Trophoblast cell (in vitro differentiated cells and primary cell): ENCODE measurements around the gene OXT.

ENCODE experiments used
- DNase-seq, 2 donors: peaks; one replicate each; pipeline ENCODE4 v3.0.0-alpha.2; 2016
- H2AFZ ChIP-seq: 2 replicates; pipeline ENCODE4 v1.6.1; 2013; ENCODE audit warnings: low read length, moderate library complexity, mild to moderate bottlenecking; ENCODE audit not compliant: insufficient read depth, poor library complexity
- H2AK5ac ChIP-seq: 2 replicates; pipeline ENCODE4 v1.6.1; 2013; ENCODE audit warnings: mild to moderate bottlenecking, low read length
- H2BK120ac ChIP-seq: 2 replicates; pipeline ENCODE4 v1.6.1; 2013; ENCODE audit warnings: low read length, mild to moderate bottlenecking, moderate library complexity; ENCODE audit not compliant: insufficient read depth, poor library complexity
- H2BK12ac ChIP-seq: 2 replicates; pipeline ENCODE4 v1.6.1; 2013; ENCODE audit warnings: mild to moderate bottlenecking, low read length, moderate library complexity
- H2BK5ac ChIP-seq: 2 replicates; pipeline ENCODE4 v1.6.1; 2013; ENCODE audit warnings: low read length, low read depth, moderate library complexity, mild to moderate bottlenecking; ENCODE audit not compliant: poor library complexity
- H3K14ac ChIP-seq: 2 replicates; pipeline ENCODE4 v1.6.1; 2013; ENCODE audit warnings: mild to moderate bottlenecking, low read length
- H3K18ac ChIP-seq: 2 replicates; pipeline ENCODE4 v1.6.1; 2013; ENCODE audit warnings: mild to moderate bottlenecking, low read length
- H3K23ac ChIP-seq: 2 replicates; pipeline ENCODE4 v1.6.1; 2013; ENCODE audit warnings: low read length
- H3K27ac ChIP-seq: 2 replicates; pipeline ENCODE4 v1.5.1; 2013; ENCODE audit warnings: low read depth, mild to moderate bottlenecking, inconsistent platforms, low read length, moderate library complexity
- H3K27me3 ChIP-seq: 2 replicates; pipeline ENCODE4 v1.6.1; 2013; ENCODE audit warnings: inconsistent platforms, mild to moderate bottlenecking, low read length, moderate library complexity; ENCODE audit not compliant: insufficient read depth
- H3K36me3 ChIP-seq, 2 experiments: 1 replicate in 1 of 2; 2 replicates in 1 of 2; pipeline ENCODE4 v1.6.1; 2013; ENCODE audit warnings: low read length in 2 of 2, mild to moderate bottlenecking in 2 of 2, moderate library complexity in 1 of 2; ENCODE audit not compliant: insufficient read depth in 2 of 2, control insufficient read depth in 1 of 2
- H3K4ac ChIP-seq: 2 replicates; pipeline ENCODE4 v1.6.1; 2013; ENCODE audit warnings: low read depth, mild to moderate bottlenecking, low read length, moderate library complexity
- H3K4me1 ChIP-seq, 2 experiments: 1 replicate in 1 of 2; 2 replicates in 1 of 2; pipeline ENCODE4 v1.6.1; 2013; ENCODE audit warnings: low read length in 2 of 2, mild to moderate bottlenecking in 2 of 2, moderate library complexity in 1 of 2; ENCODE audit not compliant: insufficient read depth in 2 of 2, control insufficient read depth in 1 of 2
- H3K4me2 ChIP-seq: 2 replicates; pipeline ENCODE4 v1.6.1; 2013; ENCODE audit warnings: inconsistent platforms, mild to moderate bottlenecking, low read length, moderate library complexity
- H3K4me3 ChIP-seq: 2 replicates; pipeline ENCODE4 v1.5.1; 2013; ENCODE audit warnings: mild to moderate bottlenecking, low read depth, low read length, inconsistent platforms
- H3K79me1 ChIP-seq: one replicate; pipeline ENCODE4 v1.6.1; 2013; ENCODE audit warnings: low read length
- H3K79me2 ChIP-seq: 2 replicates; pipeline ENCODE4 v1.6.1; 2013; ENCODE audit warnings: low read length, mild to moderate bottlenecking; ENCODE audit not compliant: control insufficient read depth, insufficient read depth, poor library complexity
- H3K9ac ChIP-seq: 2 replicates; pipeline ENCODE4 v1.6.1; 2013; ENCODE audit warnings: mild to moderate bottlenecking, low read length
- H3K9me3 ChIP-seq: 2 replicates; pipeline ENCODE4 v1.6.1; 2013; ENCODE audit warnings: low read depth, mild to moderate bottlenecking, control low read depth, inconsistent platforms, low read length; ENCODE audit not compliant: insufficient read depth
- H4K12ac ChIP-seq: 2 replicates; pipeline ENCODE4 v1.6.1; 2013; ENCODE audit warnings: low read depth, mild to moderate bottlenecking, low read length, moderate library complexity
- H4K8ac ChIP-seq: 2 replicates; pipeline ENCODE4 v1.6.1; 2013; ENCODE audit warnings: low read depth, mild to moderate bottlenecking, low read length, moderate library complexity
- H4K91ac ChIP-seq: one replicate; pipeline ENCODE4 v1.6.1; 2013; ENCODE audit warnings: low read depth, mild to moderate bottlenecking, low read length, moderate library complexity
- WGBS: extraction: QIAGEN DNeasy Blood & Tissue Kit; methylation state at CpG from one replicate; pipeline ENCODE4 v1.1.7; 2013; ENCODE audit warnings: missing lambda C conversion rate; ENCODE audit not compliant: insufficient read length, insufficient coverage; ENCODE audit errors: extremely low coverage; 5-methylcytosine and 5-hydroxymethylcytosine counted together

Gene OXT

DNA sequence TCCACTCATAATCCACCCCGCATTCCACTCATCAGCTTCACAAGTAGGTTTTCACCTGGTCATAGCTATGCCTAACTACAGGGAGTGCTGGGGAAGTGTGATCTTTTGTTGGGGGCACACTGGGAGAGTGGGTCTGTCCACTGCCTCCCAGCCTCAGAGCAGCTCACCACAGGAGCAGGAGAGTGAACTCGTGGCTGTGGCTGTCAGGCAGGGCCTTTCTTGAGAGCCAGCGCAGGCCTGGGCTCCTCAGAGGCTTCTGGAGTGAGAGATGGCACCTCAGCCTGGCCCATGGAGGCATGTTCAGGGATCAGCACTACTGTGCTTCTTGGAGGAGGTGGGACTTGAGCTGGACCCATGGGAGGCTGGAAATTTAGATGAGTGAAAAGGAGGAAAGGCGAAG lies 32.0 kb upstream of the OXT start:
- WGBS, result no CpG with 5 or more reads among the region's 4 CpGs

DNA sequence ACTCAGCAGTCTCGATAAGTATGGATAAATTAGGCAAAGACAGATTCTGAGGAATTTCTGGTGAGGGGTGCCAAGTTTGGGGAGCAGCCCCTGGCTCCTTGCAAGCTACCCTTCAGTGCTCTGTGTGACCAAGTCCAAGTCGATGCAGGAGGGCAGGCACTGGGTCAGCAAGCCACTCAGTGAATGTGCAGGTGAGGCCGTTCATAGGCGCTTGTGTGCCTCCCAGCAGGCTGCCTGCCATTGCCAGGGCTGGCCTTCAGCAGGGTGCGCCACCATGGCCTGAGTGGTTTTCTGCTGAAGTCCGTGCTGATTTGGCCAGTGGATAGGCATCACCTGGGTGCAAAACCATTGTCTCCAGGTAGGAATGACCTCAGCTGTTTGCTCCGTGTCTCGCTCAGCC lies 31.3 kb upstream of the OXT start:
- Histone ChIP-seq H3K9me3 (peaks cover 2% of the 10 kb centered on the region), H2BK5ac (no peak overlapping the region), H3K23ac (no peak overlapping the region), H3K79me2 (no peaks in the 10 kb centered on the region), H3K9ac (no peak overlapping the region), H3K79me1 (no peaks in the 10 kb centered on the region), H4K12ac (no peak overlapping the region), H3K14ac (no peak overlapping the region), H3K18ac (no peak overlapping the region), H3K4ac (no peak overlapping the region), H2AK5ac (no peak overlapping the region), H4K8ac (no peak overlapping the region), H2AFZ (no peak overlapping the region), H3K4me3 (no peak overlapping the region), H2BK120ac (no peak overlapping the region), H3K27me3 (no peaks in the 10 kb centered on the region), H3K4me2 (no peak overlapping the region), H3K27ac (no peak overlapping the region), H4K91ac (no peak overlapping the region), H3K36me3 (peaks cover 29 to 45% of the 10 kb centered on the region in 2 experiments), H3K4me1 (peaks cover 0 to under 1% of the 10 kb centered on the region in 2 experiments), H2BK12ac (no peak overlapping the region)
- no CpG with 5 or more reads among the region's 8 CpGs for WGBS
- no peak for DNase-seq

More for the DNA sequence above, 32.0 kb upstream of the OXT start:
- Histone ChIP-seq H3K18ac (no peak overlapping the region), H3K27ac (no peak overlapping the region), H3K4me1 (no peaks in the 10 kb centered on the region), H3K14ac (no peak overlapping the region), H3K27me3 (no peaks in the 10 kb centered on the region), H3K23ac (no peak overlapping the region), H3K4ac (no peak overlapping the region), H4K12ac (no peak overlapping the region), H3K4me2 (no peak overlapping the region), H2AFZ (no peak overlapping the region), H2BK12ac (no peak overlapping the region), H2BK5ac (no peak overlapping the region), H3K9ac (no peak overlapping the region), H2BK120ac (no peak overlapping the region), H2AK5ac (no peak overlapping the region), H4K91ac (no peak overlapping the region), H3K79me2 (no peaks in the 10 kb centered on the region), H3K4me3 (no peak overlapping the region), H3K79me1 (no peaks in the 10 kb centered on the region), H3K36me3 (peaks cover 31 to 48% of the 10 kb centered on the region in 2 experiments), H3K9me3 (peaks cover 2% of the 10 kb centered on the region), H4K8ac (no peak overlapping the region)
- DNase-seq, result no peak

DNA sequence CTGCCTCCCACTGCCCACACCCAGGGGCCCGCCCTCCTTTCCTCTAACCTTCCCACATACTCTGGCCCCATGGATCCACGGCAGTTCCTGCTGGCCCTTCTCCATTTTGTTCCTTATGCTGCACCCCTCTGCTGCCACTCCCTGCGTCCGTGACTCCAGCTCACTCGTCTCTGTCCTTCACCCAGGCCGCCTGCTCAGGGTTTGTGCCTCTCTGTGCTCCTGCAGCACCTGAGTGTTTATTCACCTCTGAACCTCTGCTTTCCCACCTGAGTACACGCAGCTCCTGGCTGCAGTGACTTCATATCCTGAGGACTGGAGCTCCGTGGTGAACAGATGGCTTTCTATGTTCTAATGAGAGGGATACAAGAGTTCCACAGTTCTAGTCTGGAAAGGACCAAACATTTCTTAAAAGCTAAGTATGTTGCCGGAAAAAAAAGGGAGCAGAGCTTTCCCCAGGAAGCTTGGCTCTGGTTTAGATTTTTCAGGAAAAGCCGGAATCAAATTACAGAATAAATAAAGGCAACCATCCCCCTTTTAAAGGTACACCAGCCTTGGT lies 29.5 kb upstream of the OXT start:
- Histone ChIP-seq H4K12ac (no peak overlapping the region), H3K18ac (no peak overlapping the region), H3K79me1 (peaks cover 13% of the 10 kb centered on the region), H4K91ac (no peak overlapping the region), H3K14ac (no peak overlapping the region), H2AFZ (no peak overlapping the region), H2BK12ac (no peak overlapping the region), H3K27me3 (no peaks in the 10 kb centered on the region), H2BK120ac (no peak overlapping the region), H3K4me3 (no peak overlapping the region), H4K8ac (no peak overlapping the region), H2BK5ac (no peak overlapping the region), H2AK5ac (no peak overlapping the region), H3K9me3 (peaks cover 1% of the 10 kb centered on the region), H3K4me2 (no peak overlapping the region), H3K36me3 (peaks cover 17 to 28% of the 10 kb centered on the region in 2 experiments), H3K27ac (no peak overlapping the region), H3K23ac (no peak overlapping the region), H3K4me1 (peaks cover 2 to 5% of the 10 kb centered on the region in 2 experiments), H3K4ac (no peak overlapping the region), H3K79me2 (peaks cover 9% of the 10 kb centered on the region), H3K9ac (no peak overlapping the region)
- no CpG with 5 or more reads among the region's 10 CpGs for WGBS
- DNase-seq, result no peak

DNA sequence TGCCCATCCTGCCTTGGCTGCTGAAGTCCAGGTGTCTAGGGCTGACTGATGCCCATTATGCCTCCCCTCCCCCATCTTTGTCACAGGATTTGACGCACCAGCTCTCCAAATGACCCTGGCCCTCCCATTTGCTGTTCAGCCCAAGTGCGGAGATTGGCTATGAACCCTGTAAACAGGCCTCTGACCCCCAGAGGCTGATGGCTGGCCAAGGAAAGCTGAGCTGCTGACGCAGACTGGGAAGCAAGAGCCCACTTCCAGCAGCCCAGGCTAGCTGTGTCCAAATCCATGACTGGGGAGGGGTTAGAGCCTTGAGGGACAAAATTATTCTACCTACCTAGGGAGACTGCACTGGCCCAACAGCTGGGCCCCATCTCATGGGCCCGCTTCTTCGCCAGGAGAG lies 28.8 kb upstream of the OXT start:
- Histone ChIP-seq H3K4ac (no peak overlapping the region), H2BK5ac (no peak overlapping the region), H3K18ac (no peak overlapping the region), H2AK5ac (no peak overlapping the region), H3K27me3 (no peaks in the 10 kb centered on the region), H2AFZ (no peak overlapping the region), H4K8ac (no peak overlapping the region), H3K79me2 (peaks cover 9% of the 10 kb centered on the region), H4K12ac (no peak overlapping the region), H3K4me1 (peaks cover 3 to 7% of the 10 kb centered on the region in 2 experiments), H3K36me3 (peaks cover 16 to 25% of the 10 kb centered on the region in 2 experiments), H3K9me3 (no peaks in the 10 kb centered on the region), H3K14ac (no peak overlapping the region), H3K9ac (no peak overlapping the region), H2BK12ac (no peak overlapping the region), H3K23ac (no peak overlapping the region), H3K79me1 (peaks cover 13% of the 10 kb centered on the region), H3K4me2 (no peak overlapping the region), H3K4me3 (no peak overlapping the region), H3K27ac (no peak overlapping the region), H2BK120ac (no peak overlapping the region), H4K91ac (no peak overlapping the region)
- DNase-seq, result no peak
- WGBS, result no CpG with 5 or more reads among the region's 5 CpGs
